Esophagus squamous epithelium (tissue), 4 donors: ENCODE results near the gene NDUFV3.

Source experiments
- CTCF ChIP-seq, 6 experiments: fragments of 450-650 bp in 4 of 6; fragments of 200-600 bp in 2 of 6; sonication (generic) in 2 of 6; IDR thresholded peaks; one replicate each; pipeline ENCODE4 v1.5.1; 2016 to 2019; ENCODE audit warnings: antibody characterized with exemption in 6 of 6, mild to moderate bottlenecking in 4 of 6, moderate library complexity in 4 of 6
- POLR2A ChIP-seq, 4 donors: fragments of 450-650 bp; IDR thresholded peaks; one replicate each; pipeline ENCODE4 v1.6.1; 2017; ENCODE audit warnings: antibody characterized with exemption in 4 of 4, mild to moderate bottlenecking in 4 of 4, moderate library complexity in 3 of 4

- TF ChIP-seq CTCF (IDR thresholded peaks at IDR 0.05) (no peak), POLR2A (IDR thresholded peaks at IDR 0.05) (no peak)
These were observed 45.4 kb upstream of the NDUFV3 start for GRCh38 chr21:42847726-42848125.
